Left ventricle myocardium inferior (tissue), 1 donor: Measurements from ENCODE around the gene CRACR2A. TPM values are rescaled to one million over a fixed set of nuclear protein-coding genes. Genes with fewer than 3 reads are reported as not detected.

Experiments
- DNase-seq: peaks from one replicate; pipeline ENCODE4 v3.0.0-alpha.2; 2020
- H3K27ac ChIP-seq: fragments of 200-600 bp; replicated peaks from 2 replicates; pipeline ENCODE4 v1.8.0; 2021
- H3K27me3 ChIP-seq: fragments of 200-600 bp; 2 replicates; pipeline ENCODE4 v1.8.0; 2021; ENCODE audit warnings: low read depth
- H3K36me3 ChIP-seq: fragments of 200-600 bp; 2 replicates; pipeline ENCODE4 v1.8.0; 2021
- H3K4me1 ChIP-seq: fragments of 200-600 bp; 2 replicates; pipeline ENCODE4 v1.8.0; 2021
- H3K4me3 ChIP-seq: fragments of 200-600 bp; 2 replicates; pipeline ENCODE4 v1.8.0; 2021; ENCODE audit warnings: mild to moderate bottlenecking, moderate library complexity
- H3K9me3 ChIP-seq: fragments of 200-600 bp; replicated peaks from 2 replicates; pipeline ENCODE4 v1.8.0; 2021
- CTCF ChIP-seq: fragments of 200-600 bp; IDR thresholded peaks from 2 replicates; pipeline ENCODE4 v1.8.0; 2021; ENCODE audit warnings: antibody characterized with exemption, mild to moderate bottlenecking, borderline replicate concordance
- intact Hi-C: fragments of 100-400 bp; cut with micrococcal nuclease; formaldehyde crosslinking; loops from one replicate; pipeline ENCODE4 v1.11.0; 2022
- total RNA-seq: library from RNA; stranded (reverse); fragmentation: NEBNext Ultra II Directional; extraction: Animal tissue kit (Norgen Biotek cat#: 25700); gene quantifications from one replicate; pipeline ENCODE4 v1.2.1, GENCODE V29; 2021
- donor health status: DM: no; HTN: yes; CAD: no; lungs with severe emphysema.

CRACR2A gene
- total RNA-seq, 1 donor from 2014 or later = 7.6 TPM

GRCh38 chr12:3632754-3633153, 120.2 kb downstream of the CRACR2A start:
- H3K4me3 ChIP-seq = no peak overlapping the region
- no peaks in the 10 kb centered on the region for H3K27me3 ChIP-seq
- H3K9me3 ChIP-seq = no peaks in the 10 kb centered on the region
- intact Hi-C loops = no loop called here
- no peak overlapping the region for H3K27ac ChIP-seq
- H3K4me1 ChIP-seq = peaks cover 9% of the 10 kb centered on the region
- TF ChIP-seq CTCF = no peak
- no peaks in the 10 kb centered on the region for H3K36me3 ChIP-seq
- DNase-seq = no peak

- Histone ChIP-seq H3K4me1 (peaks cover 9% of the 10 kb centered on the region), H3K4me3 (no peak overlapping the region), H3K27ac (no peak overlapping the region), H3K36me3 (no peaks in the 10 kb centered on the region), H3K9me3 (no peaks in the 10 kb centered on the region), H3K27me3 (no peaks in the 10 kb centered on the region)
- intact Hi-C loops = no loop called here
- no peak for DNase-seq
- no peak for TF ChIP-seq CTCF
These were observed 120.7 kb downstream of the CRACR2A start for GRCh38 chr12:3632256-3632655.

GRCh38 chr12:3631759-3632158, 121.2 kb downstream of the CRACR2A start:
- no peaks in the 10 kb centered on the region for H3K36me3 ChIP-seq
- intact Hi-C loops = no loop called here
- no peak overlapping the region for H3K27ac ChIP-seq
- no peak for TF ChIP-seq CTCF
- H3K4me3 ChIP-seq = no peak overlapping the region
- H3K27me3 ChIP-seq = no peaks in the 10 kb centered on the region
- H3K9me3 ChIP-seq = no peaks in the 10 kb centered on the region
- H3K4me1 ChIP-seq = peaks cover 9% of the 10 kb centered on the region
- no peak for DNase-seq

- Histone ChIP-seq H3K4me1 (peaks cover 9% of the 10 kb centered on the region), H3K4me3 (no peak overlapping the region), H3K27me3 (no peaks in the 10 kb centered on the region), H3K27ac (no peak overlapping the region), H3K36me3 (no peaks in the 10 kb centered on the region), H3K9me3 (no peaks in the 10 kb centered on the region)
- DNase-seq = no peak
- intact Hi-C loops = no loop called here
- no peak for TF ChIP-seq CTCF
These were observed 121.7 kb downstream of the CRACR2A start for GRCh38 chr12:3631272-3631637.

- peaks cover 9% of the 10 kb centered on the region for H3K4me1 ChIP-seq
- intact Hi-C loops = no loop called here
- H3K4me3 ChIP-seq = no peak overlapping the region
- TF ChIP-seq CTCF = no peak
- no peaks in the 10 kb centered on the region for H3K9me3 ChIP-seq
- H3K27ac ChIP-seq = no peak overlapping the region
- no peaks in the 10 kb centered on the region for H3K36me3 ChIP-seq
- H3K27me3 ChIP-seq = no peaks in the 10 kb centered on the region
- no peak for DNase-seq
These were observed 122.2 kb downstream of the CRACR2A start for GRCh38 chr12:3630621-3631271.

- H3K27me3 ChIP-seq = no peaks in the 10 kb centered on the region
- H3K4me3 ChIP-seq = no peak overlapping the region
- intact Hi-C loops = no loop called here
- peaks cover 9% of the 10 kb centered on the region for H3K4me1 ChIP-seq
- no peaks in the 10 kb centered on the region for H3K9me3 ChIP-seq
- H3K36me3 ChIP-seq = no peaks in the 10 kb centered on the region
- no peak overlapping the region for H3K27ac ChIP-seq
- no peak for DNase-seq
- no peak for TF ChIP-seq CTCF
These were observed 122.8 kb downstream of the CRACR2A start for GRCh38 chr12:3630111-3630510.
